HG03159 (cell line): Measurements from ENCODE around the gene DDX19B.
A peak's percentile ranks its signal among the peaks of the same experiment; 100 is the strongest.
"Not testable (repeated sequence)": the region's sequence is repeated elsewhere in the genome, so short reads cannot be mapped to it uniquely, and the experiment has no call there.

Source experiments
- ATAC-seq: cut with Tn5 transposase; IDR thresholded peaks from one replicate; pipeline ENCODE4 v1.9.1; 2021; ENCODE audit warnings: mild to moderate bottlenecking, moderate library complexity; ENCODE audit not compliant: unreplicated experiment

Gene DDX19B

DNA sequence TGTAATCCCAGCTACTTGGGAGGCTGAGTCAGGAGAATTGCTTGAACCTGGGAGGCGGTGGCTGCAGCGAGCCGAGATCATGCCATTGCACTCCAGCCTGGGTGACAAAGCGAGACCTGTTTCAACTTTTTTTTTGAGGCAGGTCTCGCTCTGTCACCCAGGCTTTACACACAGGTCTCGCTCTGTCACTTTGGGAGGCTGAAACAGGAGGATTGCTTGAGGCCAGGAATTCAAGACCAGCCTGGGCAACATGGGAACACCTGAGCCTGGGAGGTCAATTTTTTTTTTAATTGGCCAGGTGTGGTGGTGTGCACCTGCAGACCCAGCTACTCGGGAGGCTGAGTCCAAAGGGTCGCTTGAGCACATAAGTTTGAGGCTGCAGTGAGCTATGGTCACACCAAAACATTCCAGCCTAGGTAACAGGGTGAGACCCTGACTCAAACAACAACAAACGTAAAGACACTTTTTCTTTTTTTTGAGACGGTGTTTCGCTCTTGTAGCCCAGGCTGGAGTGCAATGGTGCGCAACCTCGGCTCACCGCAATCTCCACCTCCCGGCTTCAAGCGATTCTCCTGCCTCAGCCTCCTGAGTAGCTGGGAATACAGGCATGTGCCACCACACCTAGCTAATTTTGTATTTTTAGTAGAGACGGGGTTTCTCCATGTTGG is 11.5 kb upstream of the DDX19B start:
- not testable (repeated sequence) for ATAC-seq

DNA sequence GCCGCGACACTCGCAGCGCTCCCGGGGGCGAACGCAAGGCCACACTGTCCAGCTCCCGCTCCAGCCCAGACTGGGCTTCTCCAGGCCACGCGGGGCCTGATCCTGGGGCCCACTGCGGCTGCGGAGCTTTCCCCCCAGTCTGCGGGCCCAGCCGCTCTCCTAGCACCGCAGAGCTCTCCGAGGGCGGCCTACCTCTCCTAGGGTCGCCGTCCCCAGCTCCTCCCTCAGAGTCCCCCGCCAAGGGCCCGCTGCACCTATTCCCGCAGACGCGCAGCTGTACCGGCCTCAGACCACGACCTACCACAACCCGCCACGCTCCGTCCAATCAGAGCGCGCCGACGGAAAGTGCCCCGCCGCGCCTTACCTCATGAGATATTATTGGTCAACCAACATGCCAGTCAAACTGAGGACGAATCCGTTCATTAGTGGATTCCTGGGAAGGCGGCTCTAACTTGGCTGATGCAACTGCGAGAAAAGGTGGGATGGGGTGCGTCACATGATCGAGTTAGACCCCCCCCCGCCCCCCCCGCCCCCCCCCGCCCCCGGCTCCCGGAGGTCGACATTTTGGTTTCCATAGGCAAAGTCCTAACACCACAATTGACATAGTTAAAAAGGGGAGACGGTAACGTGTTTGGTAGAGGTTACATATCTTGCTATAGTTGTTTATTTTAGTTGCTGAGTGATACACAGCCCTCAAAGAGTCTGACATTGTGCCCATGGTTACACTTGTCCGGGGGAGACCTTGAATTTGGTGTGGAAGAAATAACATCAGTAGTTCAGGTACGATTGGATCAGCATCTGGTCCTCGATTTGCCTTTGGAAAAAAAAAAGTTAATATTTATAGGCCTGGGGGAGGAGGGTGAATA is 9.5 kb upstream of the DDX19B start, which contains the start of gene AARS1:
AARS1 (minus strand) TSS at position 278 of the 866 bp plus-strand sequence. CDS start 6,743 bp downstream, outside the sequence.
- peak; percentile 97 for ATAC-seq

DNA sequence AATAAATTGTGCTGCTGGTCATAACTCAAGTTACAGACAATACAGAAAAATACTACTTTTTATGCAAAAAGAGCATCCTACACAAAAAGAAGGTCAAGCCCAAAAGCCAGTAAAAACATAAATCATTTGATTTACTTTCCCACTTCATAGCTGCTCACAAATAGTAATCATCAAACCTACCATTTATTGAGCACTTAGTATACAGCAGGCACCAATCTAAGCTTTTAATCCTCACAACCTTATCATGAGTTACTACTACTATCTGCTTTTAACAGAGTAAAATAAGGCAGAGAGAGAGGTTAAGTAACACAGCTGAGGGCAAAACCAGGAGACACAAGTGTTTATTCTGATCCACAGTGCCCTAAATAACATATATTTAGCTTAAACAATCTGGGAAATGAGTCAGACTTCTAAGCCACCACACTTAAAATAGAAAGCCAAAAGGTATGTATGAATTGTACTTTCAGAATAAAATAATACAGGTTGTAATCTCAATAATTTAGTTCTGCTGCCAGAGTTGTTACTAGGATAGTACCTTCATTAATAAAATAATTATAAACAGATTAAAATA is 8.0 kb upstream of the DDX19B start:
- ATAC-seq, result no peak

DNA sequence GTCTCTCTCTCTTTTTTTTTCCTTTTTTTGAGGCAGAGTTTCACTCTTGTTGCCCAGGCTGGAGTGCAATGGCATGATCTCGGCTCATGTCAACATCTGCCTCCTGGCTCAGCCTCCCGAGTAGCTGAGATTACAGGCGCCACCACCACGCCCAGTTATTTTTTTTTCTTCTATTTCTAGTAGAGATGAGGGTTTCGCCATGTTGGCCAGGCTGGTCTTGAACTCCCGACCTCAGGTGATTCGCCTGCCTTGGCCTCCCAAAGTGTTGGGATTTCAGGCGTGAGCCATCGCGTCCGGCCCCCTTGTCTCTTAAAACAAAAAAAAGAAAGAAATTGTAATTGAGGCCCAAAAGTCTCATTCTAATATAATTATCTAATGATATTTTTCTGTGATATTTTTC is 6.8 kb upstream of the DDX19B start:
- not testable (repeated sequence) for ATAC-seq

DNA sequence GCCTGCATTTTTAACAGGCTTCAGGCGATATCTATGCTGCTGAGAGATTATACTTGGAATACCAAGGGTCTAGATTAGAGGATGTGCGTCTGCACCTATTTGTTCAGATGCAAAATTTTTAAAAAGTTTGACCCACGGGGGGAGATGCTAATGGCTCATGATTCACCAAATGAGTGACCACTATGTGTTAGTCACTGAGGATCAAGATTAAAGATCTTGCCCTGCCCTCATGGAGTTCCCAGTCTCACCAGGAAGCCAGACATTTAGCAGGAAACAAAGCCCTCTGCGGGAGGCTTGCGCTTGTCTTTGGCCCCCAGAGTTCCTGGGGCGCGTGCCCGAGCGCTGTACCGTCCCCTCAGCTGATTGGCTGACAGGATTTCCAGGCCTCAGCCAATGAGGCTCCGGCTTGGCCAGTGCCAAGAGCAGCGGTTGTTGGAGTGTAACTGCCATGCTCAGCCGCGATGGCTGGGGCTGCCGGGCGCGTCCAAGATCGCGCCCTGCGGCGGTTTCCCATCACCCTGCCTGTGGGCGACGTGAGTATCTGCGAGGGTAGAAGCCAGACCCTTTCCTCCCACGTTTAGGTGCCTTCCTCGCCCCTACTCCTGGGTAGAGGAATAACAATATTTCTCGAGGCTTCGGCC is 4.5 kb upstream of the DDX19B start:
- ATAC-seq, result no peak

DNA sequence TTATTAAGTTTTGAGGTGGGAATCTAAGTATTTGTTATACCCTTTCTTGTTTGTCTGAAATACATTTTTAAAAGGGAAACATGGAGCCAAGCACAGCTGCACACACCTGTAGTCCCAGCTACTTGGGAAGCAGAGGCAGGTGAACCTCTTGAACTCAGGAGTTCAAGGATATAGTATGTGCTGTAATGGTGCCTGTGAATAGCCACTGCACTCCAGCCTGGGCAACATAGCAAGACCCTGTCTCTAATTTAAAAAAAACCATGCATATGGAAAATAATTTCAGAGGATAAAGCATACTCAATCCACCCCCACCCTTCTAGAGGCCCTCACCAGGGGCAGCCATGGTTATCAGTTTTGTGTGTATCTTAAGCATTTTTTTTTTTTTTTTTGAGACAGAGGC is 3.4 kb upstream of the DDX19B start:
- ATAC-seq, result no peak

DNA sequence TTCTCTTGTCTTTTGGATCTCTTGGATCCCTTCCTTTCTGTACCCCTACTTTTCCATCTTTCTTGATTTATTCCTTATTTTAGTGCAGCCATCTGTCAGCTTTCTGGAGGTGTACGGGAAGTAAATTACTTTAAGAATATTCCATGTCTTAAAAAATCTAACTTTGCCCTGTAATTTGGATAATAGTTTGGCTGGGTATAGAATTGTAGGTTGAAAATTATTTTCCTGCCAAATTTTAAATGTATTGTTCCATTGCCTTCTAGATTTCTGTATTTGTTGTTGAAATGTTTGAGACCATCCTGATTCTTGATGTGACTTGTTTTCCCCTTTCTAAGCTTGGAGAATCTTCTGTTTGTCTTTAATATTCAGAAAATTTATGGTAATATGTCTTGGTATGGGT is 2.1 kb downstream of the DDX19B start:
- no peak for ATAC-seq

DNA sequence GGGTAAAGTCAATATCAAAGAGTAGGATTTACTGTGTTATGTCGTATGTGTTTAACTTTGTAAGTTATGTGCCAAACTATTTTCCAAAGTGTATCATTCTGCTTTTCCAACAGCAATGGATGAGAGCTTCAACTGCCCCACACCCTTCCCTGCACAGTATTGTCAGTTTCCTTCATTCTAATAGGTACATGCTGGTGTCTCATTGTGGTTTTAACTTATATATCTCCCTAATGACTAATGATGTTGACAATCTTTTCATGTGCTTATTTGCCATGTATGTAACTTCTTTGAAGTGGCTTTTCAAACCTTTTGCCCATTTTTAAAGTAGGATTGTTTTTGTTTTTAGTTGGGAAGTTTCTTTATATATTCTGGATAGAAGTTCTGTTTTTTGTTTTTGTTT is 3.8 kb downstream of the DDX19B start:
- ATAC-seq, result no peak

DNA sequence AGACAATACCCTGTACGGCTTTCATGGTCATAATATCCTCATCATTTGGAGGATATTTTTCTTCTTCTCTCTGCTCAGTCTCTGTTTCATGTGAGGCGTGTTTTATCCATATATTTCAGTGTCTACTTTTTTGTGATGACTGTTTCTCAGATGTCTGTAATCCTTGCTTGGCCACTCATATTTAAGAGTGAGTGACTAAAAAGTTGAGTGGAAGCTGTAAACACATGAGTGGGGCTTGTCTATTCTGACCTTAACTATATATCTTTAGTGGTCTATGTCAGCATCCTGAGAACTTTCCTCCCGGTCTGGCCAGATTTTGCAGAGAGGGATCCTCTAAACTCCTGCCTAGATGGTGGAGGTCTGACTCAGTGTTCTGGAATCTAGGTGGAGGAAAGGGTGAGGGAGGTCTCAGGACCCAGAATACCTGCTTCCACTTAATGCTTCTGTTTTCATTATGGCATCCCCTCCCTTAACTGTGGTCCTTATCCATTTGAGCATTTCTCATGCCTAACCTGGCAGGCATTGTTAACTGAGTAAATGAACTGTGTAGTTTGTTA is 6.0 kb downstream of the DDX19B start:
- no peak for ATAC-seq

DNA sequence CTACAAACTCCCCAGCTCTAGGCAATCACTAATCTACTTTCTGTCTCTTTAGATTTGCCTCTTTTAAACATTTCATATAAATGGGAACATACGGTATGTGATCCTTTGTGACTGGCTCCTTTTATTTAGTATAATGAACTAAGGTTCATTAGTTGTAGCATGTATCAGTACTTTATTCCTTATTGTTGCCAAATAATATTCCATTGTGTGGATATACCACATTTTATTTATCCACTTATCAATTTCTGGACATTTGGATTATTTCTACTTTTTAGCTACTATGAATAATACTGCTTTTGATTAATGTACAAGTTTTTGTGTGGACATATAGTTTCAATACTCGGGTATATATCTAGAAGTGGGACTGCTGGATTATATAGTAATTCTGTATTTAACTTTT is 7.9 kb downstream of the DDX19B start:
- no peak for ATAC-seq

DNA sequence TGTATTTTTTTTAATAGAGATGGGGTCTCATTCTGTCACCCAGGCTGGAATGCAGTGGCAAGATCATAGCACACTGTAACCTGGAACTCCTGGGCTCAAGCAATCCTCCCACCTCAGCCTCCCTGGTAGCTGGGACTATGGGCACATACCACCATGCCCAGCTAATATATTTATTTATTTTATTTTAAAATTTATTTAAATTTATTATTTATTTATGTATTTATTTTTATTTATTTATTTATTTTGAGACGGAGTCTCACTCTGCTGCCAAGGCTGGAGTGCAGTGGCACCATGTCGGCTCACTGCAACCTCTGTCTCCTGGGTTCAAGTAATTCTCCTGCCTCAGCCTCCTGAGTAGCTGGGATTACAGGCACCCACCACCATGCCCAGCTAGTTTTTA is 8.7 kb downstream of the DDX19B start:
- ATAC-seq, result not testable (repeated sequence)

DNA sequence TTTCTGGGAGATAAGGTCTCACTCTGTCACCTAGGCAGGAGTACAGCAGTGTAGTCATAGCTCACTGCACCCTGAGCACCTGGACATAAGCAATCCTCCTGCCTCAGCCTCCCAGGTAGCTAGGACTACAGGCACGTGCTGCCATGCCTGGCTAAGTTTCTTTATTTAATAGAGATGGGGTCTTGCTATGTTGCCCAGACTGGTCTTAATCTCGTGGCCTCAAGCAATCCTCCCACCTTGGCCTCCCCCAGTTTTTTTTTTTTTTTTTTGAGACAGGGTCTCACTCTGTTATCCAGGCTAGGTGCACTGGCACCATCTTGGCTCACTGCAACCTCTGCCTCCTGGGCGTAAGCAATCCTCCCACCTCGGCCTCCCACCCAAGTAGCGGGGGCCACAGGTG is 21.1 kb downstream of the DDX19B start:
- ATAC-seq, result no peak

DNA sequence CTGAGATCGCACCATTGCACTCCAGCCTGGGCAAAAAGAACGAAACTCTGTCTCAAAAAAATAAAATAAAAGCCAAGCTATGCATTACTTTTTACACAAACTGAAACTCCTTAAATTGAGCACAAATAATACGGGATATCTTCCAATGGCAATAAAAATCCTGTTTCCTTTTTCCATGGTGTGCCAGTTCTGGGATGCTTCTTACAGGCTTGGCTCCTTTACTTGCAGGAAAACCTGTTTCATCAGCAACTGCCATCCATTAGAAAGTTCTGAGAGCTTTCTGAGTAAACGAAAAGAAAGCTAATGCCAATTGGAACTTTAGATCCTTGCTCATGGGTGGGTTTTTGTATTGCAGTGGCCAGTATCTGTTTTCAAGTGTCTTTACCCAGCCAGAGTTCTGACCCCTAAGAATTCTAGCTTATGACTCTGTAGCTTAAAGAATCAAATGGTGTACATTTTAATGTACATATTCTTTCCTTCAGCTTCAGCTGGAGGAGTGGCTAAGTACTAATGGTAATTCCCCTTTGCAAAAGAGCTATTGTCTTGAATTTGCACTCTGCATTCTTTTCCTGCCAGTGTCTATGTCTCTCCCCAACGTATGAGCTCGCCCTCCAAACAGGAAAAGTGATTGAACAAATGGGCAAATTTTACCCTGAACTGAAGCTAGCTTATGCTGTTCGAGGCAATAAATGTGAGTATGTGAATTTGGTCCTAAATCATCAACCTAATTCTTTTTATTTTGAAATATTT is 26.2 kb downstream of the DDX19B start:
- no peak for ATAC-seq

DNA sequence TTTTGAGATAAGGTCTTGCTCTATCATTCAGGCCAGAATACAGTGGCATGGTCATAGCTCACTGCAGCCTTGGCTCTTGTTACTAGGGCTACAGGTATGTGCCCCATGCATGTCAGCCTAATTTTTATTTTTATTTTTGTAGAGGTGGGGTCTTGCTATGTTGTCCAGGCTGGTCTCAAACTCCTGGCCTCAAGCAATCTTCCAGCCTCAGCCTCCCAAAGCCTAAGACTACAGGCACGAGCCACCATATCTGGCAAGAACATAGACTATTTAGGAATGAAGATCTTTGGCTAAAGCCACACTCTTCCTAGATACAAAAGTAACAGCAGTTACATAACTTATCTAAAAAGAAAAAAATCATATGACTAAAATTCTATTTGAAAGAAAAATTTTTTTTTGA is 32.1 kb downstream of the DDX19B start:
- ATAC-seq, result no peak

DNA sequence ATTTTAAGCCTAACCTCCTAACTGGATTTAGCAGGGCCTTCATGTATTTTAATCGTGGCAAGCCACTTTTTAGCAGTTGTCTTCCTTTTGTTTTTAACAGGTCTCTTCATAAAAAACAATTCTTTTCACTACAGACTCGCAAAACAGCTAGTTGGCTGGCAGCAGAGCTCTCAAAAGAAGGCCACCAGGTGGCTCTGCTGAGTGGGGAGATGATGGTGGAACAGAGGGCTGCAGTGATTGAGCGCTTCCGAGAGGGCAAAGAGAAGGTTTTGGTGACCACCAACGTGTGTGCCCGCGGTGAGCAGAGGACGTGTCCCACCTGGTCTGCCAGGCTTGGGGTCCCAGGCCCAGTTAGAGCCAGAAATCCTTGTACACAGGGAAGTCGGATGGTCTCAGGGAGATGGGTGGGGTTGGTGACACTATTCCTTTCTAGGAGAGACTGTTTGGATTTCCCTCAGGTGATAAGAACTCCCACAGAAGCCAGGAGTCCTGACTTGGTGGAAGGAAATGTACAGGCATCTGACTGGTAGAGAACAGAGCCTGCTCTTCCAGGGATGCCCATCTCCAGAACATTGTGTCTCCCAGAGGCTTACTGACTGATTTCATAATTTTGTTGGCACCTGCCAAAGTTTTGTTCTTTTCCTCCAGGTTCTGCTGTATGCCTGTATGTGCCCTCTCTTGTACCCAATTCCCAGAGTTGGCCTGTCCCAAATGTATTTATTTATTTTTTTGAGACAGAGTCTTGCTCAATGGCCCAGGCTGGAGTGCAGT is 32.8 kb downstream of the DDX19B start:
- ATAC-seq, result no peak

DNA sequence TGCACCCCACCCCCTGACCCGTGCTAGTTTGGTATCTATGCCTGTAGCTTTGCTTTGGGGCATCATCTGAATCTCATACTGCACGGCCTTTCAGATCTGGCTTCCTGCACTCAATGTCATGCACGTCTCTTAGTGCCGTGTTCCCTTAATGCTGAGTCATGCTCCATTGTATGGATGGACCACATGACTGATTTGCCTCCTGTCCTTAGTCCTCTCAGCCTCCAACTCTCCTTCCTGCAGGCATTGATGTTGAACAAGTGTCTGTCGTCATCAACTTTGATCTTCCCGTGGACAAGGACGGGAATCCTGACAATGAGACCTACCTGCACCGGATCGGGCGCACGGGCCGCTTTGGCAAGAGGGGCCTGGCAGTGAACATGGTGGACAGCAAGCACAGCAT is 33.7 kb downstream of the DDX19B start:
- ATAC-seq, result not testable (repeated sequence)

DNA sequence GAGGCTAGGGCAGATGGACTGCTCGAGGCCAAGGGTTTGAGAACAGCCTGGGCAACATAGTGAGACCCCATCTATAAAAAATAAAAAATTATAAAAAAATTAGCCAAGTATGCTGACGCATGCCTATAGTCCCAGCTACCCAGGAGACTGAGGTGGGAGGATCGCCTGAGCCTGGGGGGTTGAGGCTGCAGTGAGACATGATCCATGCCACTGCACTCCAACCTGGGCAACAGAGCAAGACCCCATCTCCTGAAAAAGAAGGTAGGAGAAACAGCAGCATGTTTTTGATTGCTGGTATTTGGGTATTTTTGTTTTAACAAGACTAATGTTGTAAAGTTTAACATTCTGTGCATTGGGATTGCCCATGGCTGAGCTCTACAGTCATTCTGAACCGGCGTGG is 38.8 kb downstream of the DDX19B start:
- ATAC-seq, result no peak

DNA sequence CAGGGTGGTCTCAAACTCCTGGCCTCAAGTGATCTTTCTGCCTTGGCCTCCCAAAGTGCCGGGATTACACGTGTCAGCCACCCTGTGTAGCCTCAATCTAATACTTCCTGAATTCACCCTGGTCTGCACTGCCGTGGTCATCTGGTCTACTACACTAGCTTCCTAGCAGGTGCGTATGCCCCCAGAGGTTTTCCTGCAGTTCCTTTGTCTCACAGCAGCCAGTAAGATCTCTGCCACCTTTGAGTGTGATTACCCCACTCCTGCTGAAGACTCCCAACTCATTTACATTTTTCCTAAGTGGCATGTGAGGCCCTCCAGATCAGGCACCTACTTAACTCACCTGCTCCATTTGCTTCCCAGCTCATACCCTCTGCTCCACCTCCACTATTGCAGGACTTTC is 42.6 kb downstream of the DDX19B start:
- ATAC-seq, result no peak

DNA sequence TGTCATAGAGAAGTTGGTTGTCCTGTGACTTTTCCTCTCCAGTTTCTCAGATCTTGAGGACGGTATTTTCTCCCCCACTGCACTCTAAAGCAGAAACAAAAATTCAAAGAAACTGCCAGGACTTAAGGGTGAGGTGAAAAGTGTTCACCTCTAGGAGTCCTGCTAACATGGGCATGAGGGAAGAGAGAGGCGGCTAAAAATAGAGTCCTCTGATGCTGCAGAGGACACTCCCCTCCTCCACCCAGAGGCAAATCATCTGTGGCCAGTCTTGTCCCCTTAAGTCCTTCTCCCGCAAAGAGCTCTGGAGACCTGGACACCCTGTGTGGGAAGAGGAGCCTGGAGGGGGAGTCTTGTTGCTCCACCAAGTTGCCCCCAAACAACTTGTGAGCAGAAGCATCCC is 43.0 kb downstream of the DDX19B start:
- no peak for ATAC-seq

DNA sequence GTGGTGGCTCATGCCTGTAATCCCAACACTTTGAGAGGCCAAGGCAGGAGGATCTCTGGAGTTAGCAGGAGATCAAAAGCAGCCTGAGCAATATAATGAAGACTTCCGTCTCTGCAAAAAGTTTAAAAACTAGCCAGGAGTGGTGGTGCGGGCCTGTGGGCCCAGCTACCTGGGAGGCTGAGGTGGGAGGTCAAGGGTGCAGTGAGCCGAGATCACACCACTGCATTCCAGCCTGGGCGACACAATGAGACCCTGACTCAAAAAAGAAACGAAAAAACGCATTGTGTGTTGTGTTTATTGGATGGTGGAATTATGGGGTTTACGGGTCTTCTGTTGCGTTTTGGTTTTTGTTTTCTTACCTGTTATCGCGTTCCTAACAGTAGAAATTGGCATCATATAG is 46.9 kb downstream of the DDX19B start:
- ATAC-seq, result no peak
